Ovary (tissue), 9 donors: ENCODE data around the gene GPRC5C. TPM values are rescaled to one million over a fixed set of nuclear protein-coding genes. Genes with fewer than 3 reads are reported as not detected.

Experiments
- DNase-seq, 5 donors: peaks; one replicate each; pipeline ENCODE4 v3.0.0-alpha.2; 2019 to 2020
- H3K27ac ChIP-seq, 2 donors: fragments of 200-600 bp; one replicate each; pipeline versions ENCODE4 v1.5.1 to v1.8.0; 2019 to 2022
- H3K27me3 ChIP-seq: fragments of 200-600 bp; one replicate; pipeline ENCODE4 v1.8.0; 2022
- H3K36me3 ChIP-seq: fragments of 200-600 bp; sonication (generic); one replicate; pipeline ENCODE4 v1.5.1; 2019
- H3K4me1 ChIP-seq: one replicate; pipeline ENCODE4 v1.8.1; 2013; ENCODE audit warnings: mild to moderate bottlenecking, moderate library complexity; ENCODE audit not compliant: insufficient read depth
- H3K4me3 ChIP-seq: fragments of 200-600 bp; sonication (generic); one replicate; pipeline ENCODE4 v1.5.1; 2017
- H3K9me3 ChIP-seq, 2 donors: fragments of 200-600 bp in 1 of 2; sonication (generic) in 1 of 2; one replicate each; pipeline versions ENCODE4 v1.5.1 to v1.8.1; 2013 to 2019; ENCODE audit warnings: mild to moderate bottlenecking in 1 of 2, moderate library complexity in 1 of 2
- EP300 ChIP-seq: sonication (generic); formaldehyde crosslinking; IDR thresholded peaks from one replicate; pipeline ENCODE4 v1.6.1; 2017; ENCODE audit warnings: antibody characterized with exemption
- POLR2A ChIP-seq: fragments of 450-650 bp; IDR thresholded peaks from one replicate; pipeline ENCODE4 v1.6.1; 2017; ENCODE audit warnings: antibody characterized with exemption, mild to moderate bottlenecking, moderate library complexity
- whole genome bisulfite sequencing, 3 donors: extraction: QIAGEN DNeasy Blood & Tissue Kit in 1 of 3; methylation state at CpG; one replicate each; pipeline versions ENCODE4 v1.1.5 to v1.1.7; 2013 to 2017; 5-methylcytosine and 5-hydroxymethylcytosine counted together
- intact Hi-C, 4 donors: fragments of 100-400 bp; cut with DNase I; formaldehyde crosslinking; loops; one replicate each; pipeline versions ENCODE4 v1.11.0 to v1.15.1; 2022 to 2023
- polyA plus RNA-seq, 2 donors: library from polyadenylated mRNA; stranded (reverse); fragments of 200-250 nt in 1 of 2; fragments of 350-450 nt in 1 of 2; fragmentation: Illumina TruSeq in 1 of 2; extraction: RNeasy Lipid Tissue Mini Kit (QIAGEN cat#74804) in 1 of 2; gene quantifications; one replicate each; pipeline ENCODE4 v1.2.3, GENCODE V29; 2013 to 2014
- total RNA-seq, 7 donors: library from RNA; depleted of rRNA in 2 of 7; stranded (reverse); fragments of >200 nt in 2 of 7; fragmentation: NEBNext Ultra II Directional in 3 of 7; extraction: Animal tissue kit (Norgen Biotek cat#: 25700) in 3 of 7; gene quantifications; one replicate each; pipeline versions ENCODE4 v1.1.0 to v1.2.4, GENCODE V29; 2016 to 2023
- TF ChIP-seq, protein P1 (sequence below), 3 donors: fragments of 450-650 bp in 2 of 3; fragments of 200-600 bp in 1 of 3; IDR thresholded peaks; one replicate each; pipeline versions ENCODE4 v1.5.1 to v1.8.0; 2016 to 2022; ENCODE audit warnings: antibody characterized with exemption in 3 of 3, mild to moderate bottlenecking in 1 of 3
- donor health status: DM: no; HTN: no; CAD: no; lungs with moderate emphysema.
- donor health status: DM: no; HTN: no; CAD: no.
- donor health status: Bipolar disorder and iron deficiency.
- donor health status: DM: yes; HTN: yes; CAD: no.
- donor health status: DM: no; HTN: no; CAD: no.
- donor health status: DM: yes; HTN: yes; CAD: no.

Gene GPRC5C
- total and polyA plus RNA-seq, 9 donors = 3.7 to 133 (median 61.8) TPM

DNA sequence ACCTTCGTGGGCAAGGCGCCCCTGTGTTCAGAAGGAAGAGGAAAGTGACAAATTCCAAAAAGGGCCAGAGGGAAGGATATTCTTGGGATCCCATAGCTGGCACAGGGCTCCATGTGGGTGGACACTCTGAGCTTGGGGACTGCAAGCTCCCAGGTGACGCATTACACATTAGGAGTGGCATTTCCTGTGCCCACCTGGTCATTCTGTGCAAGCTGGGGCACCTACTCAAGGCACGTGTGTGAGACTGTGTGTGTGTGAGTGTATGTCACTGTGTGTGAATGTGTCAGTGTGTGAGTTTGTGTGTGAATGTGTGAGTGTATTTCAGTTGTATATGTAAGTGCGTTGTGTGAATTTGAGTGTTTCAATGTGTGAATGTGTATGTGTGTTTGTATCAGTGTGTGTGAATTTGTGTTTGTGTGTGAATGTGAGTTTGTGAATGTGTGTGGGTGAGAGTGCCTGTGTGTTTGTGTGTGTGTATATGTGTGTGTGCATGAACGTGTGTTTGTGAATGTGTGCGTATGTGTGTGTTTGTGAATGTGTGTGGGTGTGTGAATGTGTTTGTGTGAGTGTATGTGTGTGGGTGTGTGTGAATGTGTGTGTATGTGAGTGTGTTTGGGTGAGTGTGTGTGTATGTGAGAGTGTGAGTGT lies 33.0 kb downstream of the GPRC5C start:
- intact Hi-C loops = no loop called here
- Histone ChIP-seq H3K9me3 (no peaks in the 10 kb centered on the region), H3K4me1 (no peaks in the 10 kb centered on the region), H3K27ac (no peak overlapping the region), H3K36me3 (no peaks in the 10 kb centered on the region), H3K27me3 (no peaks in the 10 kb centered on the region), H3K4me3 (no peak overlapping the region)
- TF ChIP-seq POLR2A = no peak
- no peak for TF ChIP-seq EP300
- TF ChIP-seq, protein P1, sequence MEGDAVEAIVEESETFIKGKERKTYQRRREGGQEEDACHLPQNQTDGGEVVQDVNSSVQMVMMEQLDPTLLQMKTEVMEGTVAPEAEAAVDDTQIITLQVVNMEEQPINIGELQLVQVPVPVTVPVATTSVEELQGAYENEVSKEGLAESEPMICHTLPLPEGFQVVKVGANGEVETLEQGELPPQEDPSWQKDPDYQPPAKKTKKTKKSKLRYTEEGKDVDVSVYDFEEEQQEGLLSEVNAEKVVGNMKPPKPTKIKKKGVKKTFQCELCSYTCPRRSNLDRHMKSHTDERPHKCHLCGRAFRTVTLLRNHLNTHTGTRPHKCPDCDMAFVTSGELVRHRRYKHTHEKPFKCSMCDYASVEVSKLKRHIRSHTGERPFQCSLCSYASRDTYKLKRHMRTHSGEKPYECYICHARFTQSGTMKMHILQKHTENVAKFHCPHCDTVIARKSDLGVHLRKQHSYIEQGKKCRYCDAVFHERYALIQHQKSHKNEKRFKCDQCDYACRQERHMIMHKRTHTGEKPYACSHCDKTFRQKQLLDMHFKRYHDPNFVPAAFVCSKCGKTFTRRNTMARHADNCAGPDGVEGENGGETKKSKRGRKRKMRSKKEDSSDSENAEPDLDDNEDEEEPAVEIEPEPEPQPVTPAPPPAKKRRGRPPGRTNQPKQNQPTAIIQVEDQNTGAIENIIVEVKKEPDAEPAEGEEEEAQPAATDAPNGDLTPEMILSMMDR (IDR thresholded peaks at IDR 0.05) = no peak
- DNase-seq = no peak
- 82 to 89% (median 86%) methylated on average over 7 of the region's 7 CpGs for WGBS, 3 donors

DNA sequence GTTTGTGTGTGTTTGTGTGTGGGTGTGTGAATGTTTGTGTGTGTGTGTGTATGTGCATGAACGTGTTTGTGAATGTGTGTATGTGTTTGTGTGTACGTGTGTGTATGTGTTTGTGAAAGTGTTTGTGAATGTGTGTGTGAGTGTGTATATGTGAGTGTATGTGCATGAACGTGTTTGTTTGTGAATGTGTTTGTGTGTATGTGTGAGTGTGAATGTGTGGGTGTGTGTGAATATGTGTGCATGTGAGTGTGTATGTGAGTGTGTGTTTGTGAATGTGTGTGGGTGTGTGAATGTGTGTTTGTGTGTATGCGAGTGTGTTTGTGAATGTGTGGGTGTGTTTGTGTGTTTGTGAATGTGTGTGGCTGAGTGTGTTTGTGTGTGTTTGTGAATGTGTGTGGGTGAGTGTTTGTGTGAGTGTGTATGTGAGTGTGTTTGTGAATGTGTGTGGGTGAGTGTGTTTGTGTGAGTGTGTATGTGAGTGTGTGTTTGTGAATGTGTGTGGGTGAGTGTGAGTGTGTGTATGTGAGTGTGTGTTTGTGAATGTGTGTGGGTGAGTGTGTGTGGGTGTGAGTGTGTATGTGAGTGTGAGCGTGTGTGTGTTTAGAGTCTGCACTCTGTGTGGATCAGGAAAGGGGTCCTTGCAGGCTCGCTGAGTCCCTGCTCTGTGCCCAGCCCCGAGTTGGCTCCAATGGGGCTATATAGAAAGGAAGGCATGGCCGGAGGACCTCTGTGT lies 33.7 kb downstream of the GPRC5C start:
- H3K27ac ChIP-seq = no peak overlapping the region
- H3K4me3 ChIP-seq = no peak overlapping the region
- no peak for DNase-seq
- TF ChIP-seq POLR2A (no peak), EP300 (no peak)
- TF ChIP-seq, protein P1 (IDR thresholded peaks at IDR 0.05) = no peak
- H3K9me3 ChIP-seq = no peaks in the 10 kb centered on the region
- intact Hi-C loops = no loop called here
- WGBS, 3 donors = 77 to 87% (median 78%) methylated on average over 8 of the region's 8 CpGs
- H3K27me3 ChIP-seq = no peaks in the 10 kb centered on the region
- no peaks in the 10 kb centered on the region for H3K36me3 ChIP-seq
- H3K4me1 ChIP-seq = no peaks in the 10 kb centered on the region

DNA sequence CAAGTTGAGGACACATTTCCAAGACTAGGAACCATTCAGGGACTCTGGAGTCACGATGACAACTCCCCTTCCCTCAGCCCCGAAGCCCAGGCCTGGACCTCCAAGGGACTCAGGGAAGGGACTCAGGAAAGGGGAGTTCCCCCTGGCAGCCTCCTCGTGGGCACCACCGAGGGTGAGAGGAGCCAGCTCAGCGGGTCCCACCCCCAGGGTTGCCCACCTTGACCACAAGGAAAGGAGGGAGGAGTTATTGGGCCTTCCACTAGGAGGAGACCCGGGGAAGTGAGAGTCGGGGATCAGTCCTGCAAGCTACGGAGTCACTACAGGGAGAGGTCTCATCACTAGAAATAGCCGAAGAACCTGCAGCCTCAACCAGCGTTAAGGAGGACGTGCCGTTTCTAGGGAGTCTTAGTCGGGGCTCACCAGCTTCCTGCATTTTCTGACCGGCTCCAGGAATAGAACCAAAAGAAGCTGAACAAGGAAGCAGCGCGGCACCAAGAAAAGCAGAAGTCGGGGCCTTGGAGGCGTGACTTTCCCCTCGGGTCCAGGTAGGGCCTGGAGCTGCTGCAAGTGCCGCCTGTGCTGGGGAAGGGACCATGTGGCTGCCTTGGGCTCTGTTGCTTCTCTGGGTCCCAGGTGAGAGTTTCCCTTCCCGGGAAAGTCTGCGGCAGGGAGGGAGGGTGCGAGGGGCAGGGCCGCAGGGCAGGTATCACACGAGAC lies 34.4 kb downstream of the GPRC5C start, which contains the start of gene CD300A:
Gene CD300A, plus strand, starts transcription at position 524 of the 717 bp plus-strand sequence. Its CDS starts 70 bp downstream, at position 594.
- Histone ChIP-seq H3K27me3 (no peaks in the 10 kb centered on the region), H3K36me3 (no peaks in the 10 kb centered on the region), H3K4me3 (no peak within 1 kb of the TSS), H3K27ac (no peak within 1 kb of the TSS), H3K4me1 (no peaks in the 10 kb centered on the region), H3K9me3 (no peaks in the 10 kb centered on the region)
- intact Hi-C loops = no loop called here
- DNase-seq = no peak
- TF ChIP-seq POLR2A = no peak
- TF ChIP-seq, protein P1 (IDR thresholded peaks at IDR 0.05) = no peak
- no peak for TF ChIP-seq EP300
- WGBS, 3 donors = 15 to 32% (median 19%) methylated on average over 20 to 25 of the region's 25 CpGs

DNA sequence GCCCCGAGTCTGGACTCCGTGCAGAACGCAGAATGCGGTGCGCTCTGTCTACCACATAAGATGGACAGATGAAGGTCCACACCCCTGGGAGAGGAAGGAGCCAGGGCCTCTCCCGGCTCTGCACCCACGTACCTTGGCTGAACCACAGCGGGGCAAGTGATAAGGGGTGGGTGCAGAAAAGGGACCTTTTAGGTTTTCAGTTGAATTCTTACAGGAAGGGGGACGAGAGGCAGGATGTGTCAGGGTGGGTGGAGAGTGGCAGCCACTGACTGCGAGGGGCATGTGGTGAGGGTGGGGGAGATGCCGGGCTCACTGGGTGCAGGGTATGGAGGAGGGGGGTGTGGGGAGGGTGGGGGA lies 34.9 kb downstream of the GPRC5C start:
- H3K4me1 ChIP-seq = no peaks in the 10 kb centered on the region
- H3K9me3 ChIP-seq = no peaks in the 10 kb centered on the region
- no peaks in the 10 kb centered on the region for H3K27me3 ChIP-seq
- WGBS, 3 donors = 23 to 29% (median 26%) methylated on average over 10 to 11 of the region's 11 CpGs
- no peak for DNase-seq
- TF ChIP-seq, protein P1 (IDR thresholded peaks at IDR 0.05) = no peak
- no peak for TF ChIP-seq EP300
- TF ChIP-seq POLR2A = no peak
- intact Hi-C loops = no loop called here
- no peak overlapping the region for H3K4me3 ChIP-seq
- H3K36me3 ChIP-seq = no peaks in the 10 kb centered on the region
- H3K27ac ChIP-seq = no peak overlapping the region
